GM23248 (cell line): Measurements from ENCODE around the gene SYDE2. TPM values are rescaled to one million over a fixed set of nuclear protein-coding genes. Genes with fewer than 3 reads are reported as not detected.
A peak's percentile ranks its signal among the peaks of the same experiment; 100 is the strongest.

Source experiments
- DNase-seq: peaks from one replicate; pipeline ENCODE4 v3.0.0-alpha.2; 2015
- H2AFZ ChIP-seq: fragments of 200-600 bp; sonication (generic); 2 replicates; pipeline ENCODE4 v1.6.1; 2016; ENCODE audit warnings: antibody characterized with exemption
- H3F3A ChIP-seq: fragments of 200-600 bp; sonication (generic); 2 replicates; pipeline ENCODE4 v1.6.1; 2016; ENCODE audit warnings: mild to moderate bottlenecking, antibody characterized with exemption, mixed run types; ENCODE audit not compliant: insufficient read depth
- H3K27ac ChIP-seq: fragments of 200-600 bp; sonication (generic); 2 replicates; pipeline ENCODE4 v1.5.1; 2016; ENCODE audit warnings: mild to moderate bottlenecking
- H3K27me3 ChIP-seq: fragments of 200-600 bp; sonication (generic); replicated peaks from 2 replicates; pipeline ENCODE4 v1.6.1; 2016; ENCODE audit warnings: mild to moderate bottlenecking; ENCODE audit not compliant: insufficient read depth
- H3K36me3 ChIP-seq: fragments of 200-600 bp; sonication (generic); 2 replicates; pipeline ENCODE4 v1.6.1; 2016; ENCODE audit warnings: low read depth, mild to moderate bottlenecking
- H3K4me1 ChIP-seq: fragments of 200-600 bp; sonication (generic); 2 replicates; pipeline ENCODE4 v1.6.1; 2016; ENCODE audit warnings: mild to moderate bottlenecking; ENCODE audit not compliant: insufficient read depth
- H3K4me2 ChIP-seq: fragments of 200-600 bp; sonication (generic); one replicate; pipeline ENCODE4 v1.6.1; 2016; ENCODE audit warnings: mild to moderate bottlenecking; ENCODE audit not compliant: unreplicated experiment
- H3K4me3 ChIP-seq: fragments of 200-600 bp; sonication (generic); 2 replicates; pipeline ENCODE4 v1.5.1; 2016; ENCODE audit warnings: mild to moderate bottlenecking
- H3K79me2 ChIP-seq: fragments of 200-600 bp; sonication (generic); 2 replicates; pipeline ENCODE4 v1.6.1; 2016; ENCODE audit warnings: mild to moderate bottlenecking; ENCODE audit not compliant: insufficient read depth
- H3K9ac ChIP-seq: fragments of 200-600 bp; sonication (generic); 2 replicates; pipeline ENCODE4 v1.6.1; 2016; ENCODE audit warnings: mild to moderate bottlenecking
- H3K9me2 ChIP-seq: fragments of 200-600 bp; sonication (generic); 2 replicates; pipeline ENCODE4 v1.6.1; 2016; ENCODE audit warnings: mixed run types, mild to moderate bottlenecking, moderate library complexity; ENCODE audit not compliant: insufficient read depth
- H3K9me3 ChIP-seq: fragments of 200-600 bp; sonication (generic); one replicate; pipeline ENCODE4 v1.6.1; 2017; ENCODE audit warnings: low read depth
- H4K20me1 ChIP-seq: fragments of 200-600 bp; sonication (generic); 2 replicates; pipeline ENCODE4 v1.6.0; 2016; ENCODE audit not compliant: insufficient read depth
- EZH2 ChIP-seq: fragments of 200-600 bp; sonication (generic); IDR thresholded peaks from 2 replicates; pipeline ENCODE4 v1.6.1; 2018; ENCODE audit warnings: antibody characterized with exemption, mild to moderate bottlenecking; ENCODE audit not compliant: insufficient read depth, poor library complexity, severe bottlenecking
- EZH2phosphoT487 ChIP-seq: fragments of 200-600 bp; sonication (generic); IDR thresholded peaks from 2 replicates; pipeline ENCODE4 v1.6.1; 2018; ENCODE audit warnings: antibody characterized with exemption, moderate library complexity, mild to moderate bottlenecking, low read depth; ENCODE audit not compliant: insufficient read depth
- WGBS, 2 experiments: methylation state at CpG; one replicate each; pipeline ENCODE4 v1.1.6; 2015 to 2017; ENCODE audit warnings: low lambda C conversion rate in 2 of 2, low coverage in 1 of 2; ENCODE audit errors: missing lambda C conversion rate in 2 of 2; 5-methylcytosine and 5-hydroxymethylcytosine counted together
- in situ Hi-C: fragments of 300-500 bp; cut with MboI; formaldehyde crosslinking; loops from 2 replicates; pipeline ENCODE4 v1.15.0; 2020
- polyA plus RNA-seq: library from polyadenylated mRNA; unstranded; fragments of >200 nt; fragmentation: Nextera tagmentation; extraction: Ambion mirVana; gene quantifications from 2 replicates; pipeline ENCODE4 v1.2.1, GENCODE V29; 2016
- total RNA-seq: library from RNA; depleted of rRNA; stranded (reverse); fragments of >200 nt; shearing (Covaris generic); gene quantifications from 2 replicates; pipeline ENCODE4 v1.2.3, GENCODE V29; 2014

SYDE2 gene
- total and polyA plus RNA-seq, 2 experiments from 2014 or later, result 1.4 to 6.7 TPM

GRCh38 chr1:85134583-85135391, 66.0 kb downstream of the SYDE2 start:
- Histone ChIP-seq H3F3A (peaks cover 7% of the 10 kb centered on the region; the same call in 1 of the 2 replicates), H3K4me2 (no peak overlapping the region), H3K4me1 (peaks cover 12% of the 10 kb centered on the region), H2AFZ (no peak overlapping the region; the same call in 1 of the 2 replicates), H3K79me2 (no peaks in the 10 kb centered on the region), H3K9me2 (no peaks in the 10 kb centered on the region), H3K4me3 (no peak overlapping the region), H3K9me3 (no peaks in the 10 kb centered on the region), H3K27ac (peak overlapping the region; percentile 59), H3K9ac (peak overlapping the region; percentile 56), H3K36me3 (no peaks in the 10 kb centered on the region), H4K20me1 (no peaks in the 10 kb centered on the region), H3K27me3 (no peaks in the 10 kb centered on the region)
- WGBS, 2 experiments, result 49 to 63% methylated on average over 3 of the region's 3 CpGs
- in situ Hi-C loops, result no loop called here
- DNase-seq, result peak; percentile 75
- no peak for TF ChIP-seq EZH2phosphoT487
- TF ChIP-seq EZH2, result no peak

DNA sequence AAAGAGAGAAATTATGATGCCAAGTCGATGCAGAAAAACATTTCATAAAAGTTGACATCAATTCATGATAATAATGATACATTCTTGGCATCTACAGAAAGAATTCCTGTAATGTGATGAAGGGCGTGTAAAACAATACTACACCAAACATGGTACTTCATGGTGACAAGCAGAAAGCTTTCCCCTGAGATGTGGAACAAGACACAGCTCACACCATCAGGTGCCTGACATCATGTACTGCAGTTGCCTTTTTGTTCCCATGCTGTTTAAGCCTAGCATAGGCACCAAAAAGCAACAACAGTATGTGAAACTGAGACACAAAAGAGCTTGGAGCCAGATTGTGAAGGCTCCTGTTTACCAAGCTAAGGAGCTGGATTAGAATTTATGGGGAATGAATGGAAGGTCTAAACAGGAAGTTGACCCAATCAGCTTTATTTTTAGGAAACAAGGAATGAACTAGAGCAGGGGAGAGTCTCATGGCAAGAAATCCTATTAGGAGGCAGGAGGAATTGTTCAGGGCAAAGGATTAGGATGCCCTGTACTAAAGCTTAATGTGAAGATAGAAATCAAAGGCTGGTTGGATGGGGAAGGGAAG, 67.2 kb downstream of the SYDE2 start:
- Histone ChIP-seq H3K27ac (no peak overlapping the region), H3K4me1 (peaks cover 14% of the 10 kb centered on the region), H3K27me3 (no peaks in the 10 kb centered on the region), H2AFZ (no peak overlapping the region), H3K36me3 (no peaks in the 10 kb centered on the region), H3F3A (peaks cover 9% of the 10 kb centered on the region), H3K9me3 (no peaks in the 10 kb centered on the region), H3K9me2 (no peaks in the 10 kb centered on the region), H3K79me2 (no peaks in the 10 kb centered on the region), H3K4me2 (no peak overlapping the region), H3K9ac (no peak overlapping the region), H4K20me1 (no peaks in the 10 kb centered on the region), H3K4me3 (no peak overlapping the region)
- no peak for DNase-seq
- in situ Hi-C loops, result no loop called here
- WGBS, 2 experiments, result 29 to 31% methylated on average over 2 of the region's 2 CpGs
- no peak for TF ChIP-seq EZH2
- TF ChIP-seq EZH2phosphoT487, result no peak

GRCh38 chr1:85132078-85132720, 68.6 kb downstream of the SYDE2 start:
- no peaks in the 10 kb centered on the region for H3K9me3 ChIP-seq
- H3K27ac ChIP-seq, result no peak overlapping the region
- H2AFZ ChIP-seq, result no peak overlapping the region
- no peak for DNase-seq
- H3K9ac ChIP-seq, result no peak overlapping the region
- H3K4me3 ChIP-seq, result no peak overlapping the region
- peaks cover 18% of the 10 kb centered on the region for H3K4me1 ChIP-seq
- in situ Hi-C loops, result no loop called here
- H4K20me1 ChIP-seq, result no peaks in the 10 kb centered on the region
- H3K36me3 ChIP-seq, result no peaks in the 10 kb centered on the region
- no peaks in the 10 kb centered on the region for H3K9me2 ChIP-seq
- 76 to 81% methylated on average over 4 of the region's 4 CpGs for WGBS, 2 experiments
- TF ChIP-seq EZH2, result no peak
- TF ChIP-seq EZH2phosphoT487, result no peak
- H3K27me3 ChIP-seq, result no peaks in the 10 kb centered on the region
- H3K79me2 ChIP-seq, result no peaks in the 10 kb centered on the region
- H3K4me2 ChIP-seq, result no peak overlapping the region
- H3F3A ChIP-seq, result peaks cover 13% of the 10 kb centered on the region

DNA sequence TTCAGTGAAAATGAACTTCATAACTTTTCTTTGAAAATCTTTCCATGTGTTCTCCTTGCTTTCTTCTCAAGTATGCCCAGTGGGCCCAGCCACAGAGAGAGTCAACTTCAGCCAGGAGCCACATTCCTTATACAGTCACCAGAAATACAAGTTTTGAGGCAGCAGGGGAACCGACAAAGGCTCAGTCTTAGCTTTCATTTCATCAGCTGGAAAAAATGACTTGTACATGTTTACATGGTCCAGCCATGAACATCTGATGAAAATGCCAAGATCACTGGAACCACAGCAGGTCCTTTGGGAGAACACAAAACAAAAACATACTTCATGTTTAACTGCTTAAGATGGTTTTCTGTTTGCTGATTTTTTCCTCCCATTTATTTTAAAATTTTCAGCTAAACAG, 72.5 kb downstream of the SYDE2 start:
- TF ChIP-seq EZH2 (no peak), EZH2phosphoT487 (no peak)

More for the DNA sequence above, 72.5 kb downstream of the SYDE2 start:
- in situ Hi-C loops, result no loop called here
- H3K4me3 ChIP-seq, result no peak overlapping the region
- H3K9me3 ChIP-seq, result no peaks in the 10 kb centered on the region
- H3F3A ChIP-seq, result peaks cover 5% of the 10 kb centered on the region; the same call in 1 of the 2 replicates
- H3K27me3 ChIP-seq, result no peaks in the 10 kb centered on the region
- peak overlapping the region; percentile 52 for H3K27ac ChIP-seq
- H3K36me3 ChIP-seq, result no peaks in the 10 kb centered on the region
- H2AFZ ChIP-seq, result peak overlapping the region; percentile 32; the same call in 1 of the 2 replicates
- H4K20me1 ChIP-seq, result no peaks in the 10 kb centered on the region
- no peaks in the 10 kb centered on the region for H3K79me2 ChIP-seq
- no peak overlapping the region; the same call in 1 of the 2 replicates for H3K9ac ChIP-seq
- H3K4me1 ChIP-seq, result peaks cover 6% of the 10 kb centered on the region; the same call in 1 of the 2 replicates
- no peaks in the 10 kb centered on the region for H3K9me2 ChIP-seq
- H3K4me2 ChIP-seq, result no peak overlapping the region
- DNase-seq, result peak; percentile 74
- 9 to 11% methylated on average over 1 of the region's 1 CpG for WGBS, 2 experiments
